Hepatocyte (in vitro differentiated cells): ENCODE data around the gene ELL. TPM values are rescaled to one million over a fixed set of nuclear protein-coding genes. Genes with fewer than 3 reads are reported as not detected.

Source experiments
- DNase-seq: peaks from one replicate; pipeline ENCODE4 v3.0.0-alpha.2; 2016; ENCODE audit warnings: low spot score
- H2AFZ ChIP-seq: fragments of 200-600 bp; sonication (generic); 2 replicates; pipeline ENCODE4 v1.6.0; 2016; ENCODE audit warnings: antibody characterized with exemption, mild to moderate bottlenecking
- H3K27ac ChIP-seq: fragments of 200-600 bp; sonication (generic); 2 replicates; pipeline ENCODE4 v1.5.1; 2016; ENCODE audit warnings: mild to moderate bottlenecking
- H3K27me3 ChIP-seq: fragments of 200-600 bp; sonication (generic); 2 replicates; pipeline ENCODE4 v1.6.1; 2016
- H3K36me3 ChIP-seq: fragments of 200-600 bp; sonication (generic); replicated peaks from 2 replicates; pipeline ENCODE4 v1.5.1; 2016; ENCODE audit warnings: low read depth; ENCODE audit not compliant: insufficient read depth
- H3K4me1 ChIP-seq: fragments of 200-600 bp; sonication (generic); 2 replicates; pipeline ENCODE4 v1.5.1; 2016; ENCODE audit warnings: mild to moderate bottlenecking, moderate library complexity; ENCODE audit not compliant: insufficient read depth
- H3K4me2 ChIP-seq: fragments of 200-600 bp; sonication (generic); 2 replicates; pipeline ENCODE4 v1.6.0; 2016
- H3K4me3 ChIP-seq: fragments of 200-600 bp; sonication (generic); 2 replicates; pipeline ENCODE4 v1.5.1; 2016; ENCODE audit warnings: mild to moderate bottlenecking
- H3K79me2 ChIP-seq: fragments of 200-600 bp; sonication (generic); 2 replicates; pipeline ENCODE4 v1.6.0; 2017; ENCODE audit warnings: mild to moderate bottlenecking
- H3K9me2 ChIP-seq: fragments of 200-600 bp; sonication (generic); replicated peaks from 2 replicates; pipeline ENCODE4 v1.6.0; 2017; ENCODE audit warnings: mild to moderate bottlenecking; ENCODE audit not compliant: insufficient read depth
- H3K9me3 ChIP-seq: fragments of 200-600 bp; sonication (generic); 2 replicates; pipeline ENCODE4 v1.5.1; 2016; ENCODE audit warnings: low read depth, mild to moderate bottlenecking
- H4K20me1 ChIP-seq: fragments of 200-600 bp; sonication (generic); 2 replicates; pipeline ENCODE4 v1.6.0; 2016; ENCODE audit warnings: mild to moderate bottlenecking; ENCODE audit not compliant: insufficient read depth, poor library complexity, severe bottlenecking
- EZH2 ChIP-seq: fragments of 200-600 bp; sonication (generic); IDR thresholded peaks from 2 replicates; pipeline ENCODE4 v1.6.1; 2016; ENCODE audit warnings: antibody characterized with exemption, mild to moderate bottlenecking, borderline replicate concordance
- EZH2phosphoT487 ChIP-seq: fragments of 200-600 bp; sonication (generic); IDR thresholded peaks from one replicate; pipeline ENCODE4 v1.6.1; 2018; ENCODE audit warnings: antibody characterized with exemption, mild to moderate bottlenecking, low read depth, moderate library complexity; ENCODE audit not compliant: unreplicated experiment, severe bottlenecking
- WGBS: methylation state at CpG from one replicate; pipeline ENCODE4 v1.1.6; 2016; ENCODE audit warnings: low lambda C conversion rate; ENCODE audit errors: missing lambda C conversion rate; 5-methylcytosine and 5-hydroxymethylcytosine counted together
- polyA plus RNA-seq: library from polyadenylated mRNA; unstranded; fragments of >200 nt; fragmentation: Nextera tagmentation; extraction: Ambion mirVana; gene quantifications from 2 replicates; pipeline ENCODE4 v1.2.1, GENCODE V29; 2016
- total RNA-seq: library from RNA; depleted of rRNA; stranded (reverse); fragments of >200 nt; gene quantifications from 2 replicates; pipeline ENCODE4 v1.2.3, GENCODE V29; 2014
- TF ChIP-seq, protein P1 (sequence below): fragments of 200-600 bp; sonication (generic); IDR thresholded peaks from 2 replicates; pipeline ENCODE4 v1.5.1; 2016; ENCODE audit warnings: antibody characterized with exemption, mild to moderate bottlenecking; ENCODE audit not compliant: poor library complexity

Gene ELL
- 3.9 and 11.0 TPM in 2 replicates for total RNA-seq
- 15.0 and 18.1 TPM in 2 replicates for polyA plus RNA-seq

DNA sequence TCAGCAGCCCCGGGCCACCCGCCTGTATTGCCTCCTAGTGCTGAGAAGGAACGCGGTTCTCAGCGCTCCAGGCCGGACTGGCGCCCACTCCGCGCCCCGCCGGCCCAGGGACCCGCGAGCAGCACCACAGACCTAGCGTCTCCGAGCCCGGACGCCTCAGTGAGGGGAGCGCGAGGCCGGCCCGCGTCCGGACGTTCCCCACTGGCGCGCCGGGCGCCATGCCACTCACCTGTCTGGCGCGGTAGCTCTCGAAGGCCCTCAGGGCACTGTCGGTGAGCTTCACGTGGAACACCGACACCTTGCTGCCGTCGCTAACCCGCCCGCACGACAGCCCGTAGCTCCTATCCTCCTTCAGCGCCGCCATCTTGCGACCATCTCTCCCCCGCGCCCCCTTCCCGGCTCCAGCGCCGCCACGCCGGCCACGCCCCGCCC, at the start of gene ELL:
ELL (minus strand) TSS at position 379 of the 432 bp plus-strand sequence; CDS start at position 364, 15 bp downstream.
- no peak for TF ChIP-seq EZH2
- TF ChIP-seq, protein P1, sequence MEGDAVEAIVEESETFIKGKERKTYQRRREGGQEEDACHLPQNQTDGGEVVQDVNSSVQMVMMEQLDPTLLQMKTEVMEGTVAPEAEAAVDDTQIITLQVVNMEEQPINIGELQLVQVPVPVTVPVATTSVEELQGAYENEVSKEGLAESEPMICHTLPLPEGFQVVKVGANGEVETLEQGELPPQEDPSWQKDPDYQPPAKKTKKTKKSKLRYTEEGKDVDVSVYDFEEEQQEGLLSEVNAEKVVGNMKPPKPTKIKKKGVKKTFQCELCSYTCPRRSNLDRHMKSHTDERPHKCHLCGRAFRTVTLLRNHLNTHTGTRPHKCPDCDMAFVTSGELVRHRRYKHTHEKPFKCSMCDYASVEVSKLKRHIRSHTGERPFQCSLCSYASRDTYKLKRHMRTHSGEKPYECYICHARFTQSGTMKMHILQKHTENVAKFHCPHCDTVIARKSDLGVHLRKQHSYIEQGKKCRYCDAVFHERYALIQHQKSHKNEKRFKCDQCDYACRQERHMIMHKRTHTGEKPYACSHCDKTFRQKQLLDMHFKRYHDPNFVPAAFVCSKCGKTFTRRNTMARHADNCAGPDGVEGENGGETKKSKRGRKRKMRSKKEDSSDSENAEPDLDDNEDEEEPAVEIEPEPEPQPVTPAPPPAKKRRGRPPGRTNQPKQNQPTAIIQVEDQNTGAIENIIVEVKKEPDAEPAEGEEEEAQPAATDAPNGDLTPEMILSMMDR, result no peak
- no peak for TF ChIP-seq EZH2phosphoT487
- Histone ChIP-seq H3K4me1 (peaks cover 18% of the 10 kb centered on the region), H3K79me2 (peaks cover 39% of the 10 kb centered on the region), H3K27ac (peak within 1 kb of the TSS; percentile 97), H3K4me2 (peak within 1 kb of the TSS; percentile 82), H3K36me3 (no peaks in the 10 kb centered on the region), H4K20me1 (peaks cover 13% of the 10 kb centered on the region), H3K9me3 (no peaks in the 10 kb centered on the region), H3K4me3 (peak within 1 kb of the TSS; percentile 58), H3K9me2 (no peaks in the 10 kb centered on the region), H3K27me3 (no peaks in the 10 kb centered on the region), H2AFZ (peak within 1 kb of the TSS; percentile 23)
- 3% methylated on average over 28 of the region's 52 CpGs for WGBS
- DNase-seq, result no peak

DNA sequence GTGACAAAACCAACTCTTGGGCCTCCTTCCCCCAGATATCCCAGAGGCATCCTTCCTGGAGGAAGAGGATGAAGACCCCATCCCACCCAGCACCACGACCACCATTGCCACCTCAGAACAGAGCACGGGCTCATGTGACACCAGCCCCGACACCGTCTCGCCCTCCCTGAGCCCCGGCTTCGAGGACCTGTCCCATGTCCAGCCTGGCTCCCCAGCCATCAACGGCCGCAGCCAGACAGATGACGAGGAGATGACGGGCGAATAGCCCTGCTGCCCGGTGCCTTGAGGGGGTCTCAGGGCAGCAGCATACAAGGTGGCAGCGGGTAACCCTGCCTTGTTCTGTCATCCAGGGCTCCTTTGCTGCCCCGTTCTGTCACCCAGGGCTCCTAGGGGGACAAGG, 46.5 kb upstream of the ELL start:
- Histone ChIP-seq H3K27me3 (no peaks in the 10 kb centered on the region), H3K79me2 (peaks cover 16% of the 10 kb centered on the region), H2AFZ (no peak overlapping the region), H3K4me1 (peaks cover 11% of the 10 kb centered on the region), H3K4me2 (no peak overlapping the region), H3K4me3 (no peak overlapping the region), H3K9me2 (no peaks in the 10 kb centered on the region), H4K20me1 (peaks cover 13% of the 10 kb centered on the region), H3K27ac (no peak overlapping the region), H3K36me3 (no peaks in the 10 kb centered on the region), H3K9me3 (no peaks in the 10 kb centered on the region)
- DNase-seq, result no peak
- WGBS, result 100% methylated on average over 15 of the region's 15 CpGs
- TF ChIP-seq, protein P1, result no peak
- TF ChIP-seq EZH2phosphoT487, result no peak
- TF ChIP-seq EZH2, result no peak

DNA sequence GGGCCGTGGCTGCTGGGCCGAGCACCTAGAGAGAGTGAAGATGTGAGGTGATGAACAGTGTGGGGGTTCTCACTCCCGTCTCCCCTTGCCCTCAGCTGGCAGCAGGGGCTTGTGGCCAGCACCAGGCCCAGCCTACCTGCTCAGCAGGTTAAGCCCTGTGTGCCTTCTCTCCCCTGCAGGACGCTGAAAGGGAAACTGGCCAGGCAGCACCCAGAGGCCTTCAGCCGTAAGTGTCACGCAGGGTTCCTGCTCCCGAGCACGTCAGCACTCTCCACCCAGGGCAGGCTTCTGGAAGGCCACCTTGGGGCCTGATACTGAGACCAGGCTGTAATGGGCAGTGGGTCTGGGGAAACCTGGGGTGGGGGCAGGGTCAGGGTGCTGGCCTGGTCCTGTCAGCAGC, 45.1 kb upstream of the ELL start:
- 97% methylated on average over 8 of the region's 8 CpGs for WGBS
- Histone ChIP-seq H4K20me1 (no peaks in the 10 kb centered on the region), H3K9me2 (no peaks in the 10 kb centered on the region), H3K4me3 (no peak overlapping the region), H3K4me2 (no peak overlapping the region), H3K79me2 (peaks cover 2% of the 10 kb centered on the region), H3K4me1 (no peaks in the 10 kb centered on the region), H3K27me3 (no peaks in the 10 kb centered on the region), H3K27ac (no peak overlapping the region), H3K36me3 (no peaks in the 10 kb centered on the region), H3K9me3 (no peaks in the 10 kb centered on the region), H2AFZ (no peak overlapping the region)
- TF ChIP-seq, protein P1, result no peak
- no peak for TF ChIP-seq EZH2
- no peak for TF ChIP-seq EZH2phosphoT487
- DNase-seq, result no peak

DNA sequence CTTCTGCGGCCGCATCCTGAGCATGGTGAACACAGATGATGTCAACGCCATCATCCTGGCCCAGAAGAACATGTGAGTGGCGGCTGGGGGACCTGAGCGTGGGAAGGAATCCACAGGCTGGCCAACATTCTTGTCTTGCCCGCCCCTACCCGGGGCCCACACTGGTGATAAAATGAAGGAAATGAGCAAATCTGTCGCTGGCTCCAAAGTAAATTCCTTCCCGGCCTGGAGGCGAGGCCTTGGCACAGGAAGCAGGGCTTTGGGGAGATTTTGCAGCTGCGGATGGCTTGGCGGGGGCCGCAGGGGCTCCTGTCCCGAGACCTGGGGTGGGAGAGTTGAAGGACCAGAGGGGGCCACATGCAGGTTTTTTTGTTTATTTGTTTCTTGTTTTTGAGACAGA, 40.2 kb upstream of the ELL start:
- H3K9me2 ChIP-seq, result no peaks in the 10 kb centered on the region
- H3K27ac ChIP-seq, result no peak overlapping the region
- no peak overlapping the region for H3K4me3 ChIP-seq
- H3K79me2 ChIP-seq, result peaks cover 32% of the 10 kb centered on the region
- peaks cover 2% of the 10 kb centered on the region for H4K20me1 ChIP-seq
- DNase-seq, result no peak
- WGBS, result 85% methylated on average over 14 of the region's 14 CpGs
- peaks cover 6% of the 10 kb centered on the region for H3K4me1 ChIP-seq
- H3K4me2 ChIP-seq, result no peak overlapping the region
- TF ChIP-seq, protein P1, result no peak
- TF ChIP-seq EZH2phosphoT487 (no peak), EZH2 (no peak)
- H3K36me3 ChIP-seq, result no peaks in the 10 kb centered on the region
- H3K9me3 ChIP-seq, result no peaks in the 10 kb centered on the region
- no peaks in the 10 kb centered on the region for H3K27me3 ChIP-seq
- H2AFZ ChIP-seq, result no peak overlapping the region
